CD14-positive monocyte (primary cell): Measurements from ENCODE around the gene NDUFAF4. TPM values are rescaled to one million over a fixed set of nuclear protein-coding genes. Genes with fewer than 3 reads are reported as not detected.

Source experiments
- DNase-seq, 3 donors: peaks; one replicate each; pipeline ENCODE4 v3.0.0-alpha.2; 2011 to 2022
- H2AFZ ChIP-seq: 2 replicates; pipeline ENCODE4 v1.6.0; 2012; ENCODE audit warnings: mild to moderate bottlenecking, low read depth, low read length, inconsistent platforms; ENCODE audit not compliant: insufficient read depth, poor library complexity, severe bottlenecking
- H3K27ac ChIP-seq, 2 donors: 1 replicate in 1 of 2; 2 replicates in 1 of 2; pipeline ENCODE4 v1.5.1; 2012 to 2013; ENCODE audit warnings: low read length in 2 of 2, control low read depth in 1 of 2, inconsistent platforms in 1 of 2, low read depth in 1 of 2, mild to moderate bottlenecking in 1 of 2
- H3K27me3 ChIP-seq, 2 donors: one replicate each; pipeline versions ENCODE4 v1.6.0 to v1.6.1; 2011 to 2013; ENCODE audit warnings: low read length in 2 of 2; ENCODE audit not compliant: control insufficient read depth in 2 of 2, insufficient read depth in 2 of 2
- H3K36me3 ChIP-seq, 2 donors: replicated peaks in 1 of 2; 1 replicate in 1 of 2; 2 replicates in 1 of 2; pipeline versions ENCODE4 v1.5.1 to v1.6.1; 2012 to 2013; ENCODE audit warnings: low read length in 2 of 2, control low read depth in 1 of 2, inconsistent platforms in 1 of 2, mild to moderate bottlenecking in 1 of 2; ENCODE audit not compliant: insufficient read depth in 2 of 2, control insufficient read depth in 1 of 2
- H3K4me1 ChIP-seq, 2 donors: 1 replicate in 1 of 2; 2 replicates in 1 of 2; pipeline versions ENCODE4 v1.5.1 to v1.6.1; 2012 to 2013; ENCODE audit warnings: low read length in 2 of 2, control low read depth in 1 of 2, inconsistent platforms in 1 of 2, mild to moderate bottlenecking in 1 of 2, moderate library complexity in 1 of 2; ENCODE audit not compliant: insufficient read depth in 2 of 2, control insufficient read depth in 1 of 2
- H3K4me2 ChIP-seq: replicated peaks from 2 replicates; pipeline ENCODE3; 2012; ENCODE audit warnings: low read length, moderate library complexity, mild to moderate bottlenecking; ENCODE audit not compliant: poor library complexity, severe bottlenecking; ENCODE audit errors: extremely low read depth
- H3K4me3 ChIP-seq, 3 experiments: fragments of 200-600 bp in 1 of 3; sonication (generic) in 1 of 3; replicated peaks in 1 of 3; 1 replicate in 2 of 3; 2 replicates in 1 of 3; pipeline ENCODE4 v1.5.1; 2011 to 2013; ENCODE audit warnings: low read length in 3 of 3, mild to moderate bottlenecking in 3 of 3, control low read depth in 2 of 3, low read depth in 2 of 3, inconsistent platforms in 1 of 3, moderate library complexity in 1 of 3
- H3K79me2 ChIP-seq: 2 replicates; pipeline ENCODE4 v1.6.0; 2012; ENCODE audit warnings: mild to moderate bottlenecking, control low read depth, inconsistent platforms, low read length, moderate library complexity; ENCODE audit not compliant: insufficient read depth
- H3K9ac ChIP-seq: 2 replicates; pipeline ENCODE4 v1.6.0; 2017; ENCODE audit warnings: low read length, mild to moderate bottlenecking; ENCODE audit not compliant: insufficient read depth, poor library complexity, severe bottlenecking
- H3K9me3 ChIP-seq, 2 donors: replicated peaks in 1 of 2; 1 replicate in 1 of 2; 2 replicates in 1 of 2; pipeline versions ENCODE4 v1.5.1 to v1.6.1; 2012 to 2013; ENCODE audit warnings: low read length in 2 of 2, control low read depth in 1 of 2; ENCODE audit not compliant: control insufficient read depth in 1 of 2, insufficient read depth in 1 of 2
- H4K20me1 ChIP-seq: 2 replicates; pipeline ENCODE4 v1.6.0; 2012; ENCODE audit warnings: mild to moderate bottlenecking, low read length, control low read depth, moderate library complexity; ENCODE audit not compliant: insufficient read depth
- H3K27ac Mint-ChIP-seq, 7 donors: one replicate each; pipeline ENCODE4 v1.8.0; 2020; ENCODE audit warnings: mild to moderate bottlenecking in 7 of 7, mixed read lengths in 7 of 7, moderate library complexity in 6 of 7, inconsistent platforms in 2 of 7
- H3K27me3 Mint-ChIP-seq, 3 donors: one replicate each; pipeline ENCODE4 v1.8.0; 2021 to 2022; ENCODE audit warnings: low read depth in 3 of 3, mild to moderate bottlenecking in 3 of 3, mixed read lengths in 3 of 3, moderate library complexity in 3 of 3, inconsistent platforms in 1 of 3
- H3K36me3 Mint-ChIP-seq, 2 donors: one replicate each; pipeline ENCODE4 v1.8.0; 2020; ENCODE audit warnings: mixed read lengths in 2 of 2, inconsistent platforms in 1 of 2, mild to moderate bottlenecking in 1 of 2
- H3K4me1 Mint-ChIP-seq: one replicate; pipeline ENCODE4 v1.8.0; 2020; ENCODE audit warnings: mild to moderate bottlenecking, mixed read lengths
- H3K4me3 Mint-ChIP-seq, 2 donors: one replicate each; pipeline ENCODE4 v1.8.0; 2020; ENCODE audit warnings: mild to moderate bottlenecking in 2 of 2, mixed read lengths in 2 of 2, moderate library complexity in 1 of 2
- H3K9me3 Mint-ChIP-seq, 7 donors: one replicate each; pipeline ENCODE4 v1.8.0; 2020 to 2022; ENCODE audit warnings: mixed read lengths in 7 of 7, mild to moderate bottlenecking in 6 of 7, moderate library complexity in 6 of 7, inconsistent platforms in 2 of 7
- CTCF ChIP-seq: fragments of 200-600 bp; IDR thresholded peaks from one replicate; pipeline ENCODE4 v1.8.0; 2022; ENCODE audit warnings: antibody characterized with exemption, mild to moderate bottlenecking
- WGBS: methylation state at CpG from one replicate; pipeline ENCODE4 v1.1.5; 2013; ENCODE audit warnings: missing lambda C conversion rate; ENCODE audit not compliant: insufficient coverage; 5-methylcytosine and 5-hydroxymethylcytosine counted together
- intact Hi-C, 2 donors: fragments of 100-400 bp; cut with micrococcal nuclease; formaldehyde crosslinking; loops; one replicate each; pipeline versions ENCODE4 v1.15.0 to v1.15.1; 2023
- polyA plus RNA-seq, 3 donors: library from polyadenylated mRNA; depleted of rRNA in 1 of 3; unstranded in 2 of 3; stranded (reverse) in 1 of 3; fragments of 300-500 nt in 2 of 3; fragments of >200 nt in 1 of 3; fragmentation: Illumina TruSeq in 2 of 3; gene quantifications; 1 replicate in 2 of 3; 2 replicates in 1 of 3; pipeline ENCODE4 v1.2.3, GENCODE V29; 2012 to 2021

Gene NDUFAF4
- polyA plus RNA-seq, 3 donors = 7.6 to 17.5 (median 14.9) TPM

DNA sequence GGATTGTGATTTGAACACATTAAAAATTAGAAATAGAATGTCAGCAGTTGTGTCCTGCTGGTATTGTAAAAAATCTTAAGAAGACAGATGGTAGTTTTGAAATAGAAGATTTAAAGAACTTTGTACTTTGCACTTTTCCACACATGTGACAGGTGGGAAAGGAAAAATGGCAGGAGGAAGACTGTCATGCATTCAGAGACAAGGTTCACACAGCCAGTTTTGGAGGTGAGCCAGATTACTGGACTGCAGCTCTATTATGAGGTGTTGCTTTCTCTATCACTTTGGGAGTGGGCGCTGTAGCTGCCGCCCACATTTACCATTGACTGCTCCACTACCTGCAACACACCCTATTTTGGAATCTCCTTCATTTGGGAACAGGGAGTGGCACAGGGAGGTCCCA is 12.1 kb upstream of the NDUFAF4 start:
- no peaks in the 10 kb centered on the region for H3K36me3 Mint-ChIP-seq
- H3K27me3 Mint-ChIP-seq = peaks cover 18 to 24% (median 20%) of the 10 kb centered on the region in 3 donors
- H4K20me1 ChIP-seq = no peaks in the 10 kb centered on the region
- no peaks in the 10 kb centered on the region for H3K4me1 ChIP-seq
- no peaks in the 10 kb centered on the region for H3K79me2 ChIP-seq
- no peak overlapping the region for H3K4me3 Mint-ChIP-seq
- peaks cover 3% of the 10 kb centered on the region for H3K4me1 Mint-ChIP-seq
- H3K9me3 Mint-ChIP-seq = peaks cover 0 to 5% (median 0%) of the 10 kb centered on the region in 7 donors
- no peak overlapping the region for H3K4me3 ChIP-seq
- no peaks in the 10 kb centered on the region for H3K36me3 ChIP-seq
- DNase-seq = no peak
- no peak overlapping the region for H3K9ac ChIP-seq
- no peak overlapping the region for H3K27ac Mint-ChIP-seq
- WGBS = no CpG with 5 or more reads among the region's 2 CpGs
- peaks cover 5 to 14% of the 10 kb centered on the region in 2 donors for H3K27me3 ChIP-seq
- no peak overlapping the region for H3K4me2 ChIP-seq
- no peak for TF ChIP-seq CTCF
- no peak overlapping the region for H2AFZ ChIP-seq
- intact Hi-C loops = no loop called here
- no peak overlapping the region for H3K27ac ChIP-seq
- H3K9me3 ChIP-seq = no peaks in the 10 kb centered on the region

GRCh38 chr6:96907498-96907897 is 9.8 kb upstream of the NDUFAF4 start:
- no peak overlapping the region for H3K4me3 Mint-ChIP-seq
- Histone ChIP-seq H4K20me1 (no peaks in the 10 kb centered on the region), H3K4me2 (no peak overlapping the region), H3K79me2 (no peaks in the 10 kb centered on the region), H3K27ac (no peak overlapping the region), H3K9me3 (no peaks in the 10 kb centered on the region), H3K36me3 (no peaks in the 10 kb centered on the region), H3K4me1 (no peaks in the 10 kb centered on the region), H3K4me3 (no peak overlapping the region), H2AFZ (no peak overlapping the region), H3K27me3 (peaks cover 6 to 9% of the 10 kb centered on the region in 2 donors), H3K9ac (no peak overlapping the region)
- peaks cover 3% of the 10 kb centered on the region for H3K4me1 Mint-ChIP-seq
- no peak for DNase-seq
- H3K9me3 Mint-ChIP-seq = peaks cover 0 to 3% (median 0%) of the 10 kb centered on the region in 7 donors
- no peak for TF ChIP-seq CTCF
- no CpG with 5 or more reads among the region's 2 CpGs for WGBS
- peaks cover 19 to 23% (median 22%) of the 10 kb centered on the region in 3 donors for H3K27me3 Mint-ChIP-seq
- intact Hi-C loops = no loop called here
- no peaks in the 10 kb centered on the region for H3K36me3 Mint-ChIP-seq
- H3K27ac Mint-ChIP-seq = no peak overlapping the region
